Activated CD4-positive, alpha-beta T cell treated with anti-CD3 and anti-CD28 coated beads, Interleukin-2, amount 50 U/mL, for 1 hour (primary cell): ENCODE measurements around the gene KLK3.
"Not testable (repeated sequence)": the region's sequence is repeated elsewhere in the genome, so short reads cannot be mapped to it uniquely, and the experiment has no call there.

Experiments
- DNase-seq: peaks from one replicate; pipeline ENCODE4 v3.0.0-alpha.2; 2020

KLK3 gene

DNA sequence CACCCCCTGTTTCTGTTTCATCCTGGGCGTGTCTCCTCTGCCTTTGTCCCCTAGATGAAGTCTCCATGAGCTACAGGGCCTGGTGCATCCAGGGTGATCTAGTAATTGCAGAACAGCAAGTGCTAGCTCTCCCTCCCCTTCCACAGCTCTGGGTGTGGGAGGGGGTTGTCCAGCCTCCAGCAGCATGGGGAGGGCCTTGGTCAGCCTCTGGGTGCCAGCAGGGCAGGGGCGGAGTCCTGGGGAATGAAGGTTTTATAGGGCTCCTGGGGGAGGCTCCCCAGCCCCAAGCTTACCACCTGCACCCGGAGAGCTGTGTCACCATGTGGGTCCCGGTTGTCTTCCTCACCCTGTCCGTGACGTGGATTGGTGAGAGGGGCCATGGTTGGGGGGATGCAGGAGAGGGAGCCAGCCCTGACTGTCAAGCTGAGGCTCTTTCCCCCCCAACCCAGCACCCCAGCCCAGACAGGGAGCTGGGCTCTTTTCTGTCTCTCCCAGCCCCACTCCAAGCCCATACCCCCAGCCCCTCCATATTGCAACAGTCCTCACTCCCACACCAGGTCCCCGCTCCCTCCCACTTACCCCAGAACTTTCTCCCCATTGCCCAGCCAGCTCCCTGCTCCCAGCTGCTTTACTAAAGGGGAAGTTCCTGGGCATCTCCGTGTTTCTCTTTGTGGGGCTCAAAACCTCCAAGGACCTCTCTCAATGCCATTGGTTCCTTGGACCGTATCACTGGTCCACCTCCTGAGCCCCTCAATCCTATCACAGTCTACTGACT lies at the start of gene KLK3:
Gene KLK3 (plus strand): TSS at position 280 of the 775 bp plus-strand sequence. CDS start 41 bp downstream, at position 321.
- no peak for DNase-seq

DNA sequence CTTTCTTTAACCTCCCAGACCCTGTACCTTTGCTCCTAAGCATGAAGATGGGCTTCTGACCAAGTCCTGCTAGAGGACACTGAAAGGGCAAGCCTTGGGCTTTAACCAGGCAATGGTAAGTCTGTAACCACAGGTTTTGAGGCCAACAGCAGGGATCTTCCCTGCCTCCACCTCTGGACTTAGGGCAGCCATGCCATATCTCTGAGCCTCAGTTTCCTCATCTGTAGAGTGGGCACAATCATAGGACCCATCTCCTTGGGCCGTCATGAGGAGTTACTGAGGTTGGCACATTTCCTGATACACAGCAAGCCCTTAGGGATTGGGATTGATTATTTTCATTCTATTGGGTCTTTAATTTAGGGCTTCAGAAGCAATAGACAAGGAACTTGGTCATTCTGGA lies 45.9 kb upstream of the KLK3 start:
- no peak for DNase-seq

DNA sequence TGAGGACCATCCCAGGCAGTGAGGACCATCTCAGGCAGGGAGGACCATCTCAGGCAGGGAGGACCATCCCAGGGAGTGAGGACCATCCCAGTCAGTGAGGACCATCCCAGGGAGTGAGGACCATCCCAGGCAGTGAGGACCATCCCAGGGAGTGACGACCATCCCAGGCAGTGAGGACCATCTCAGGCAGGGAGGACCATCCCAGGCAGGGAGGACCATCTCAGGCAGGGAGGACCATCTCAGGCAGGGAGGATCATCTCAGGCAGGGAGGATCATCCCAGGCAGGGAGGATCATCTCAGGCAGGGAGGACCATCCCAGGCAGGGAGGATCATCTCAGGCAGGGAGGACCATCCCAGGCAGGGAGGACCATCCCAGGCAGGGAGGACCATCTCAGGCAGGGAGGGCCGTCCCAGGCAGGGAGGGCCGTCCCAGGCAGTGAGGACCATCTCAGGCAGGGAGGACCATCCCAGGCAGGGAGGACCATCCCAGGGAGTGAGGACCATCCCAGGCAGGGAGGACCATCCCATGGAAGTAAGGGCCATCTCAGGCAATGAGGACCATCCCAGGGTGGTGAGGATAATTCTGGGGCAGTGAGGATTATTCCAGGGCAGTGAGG lies 43.0 kb upstream of the KLK3 start:
- not testable (repeated sequence) for DNase-seq

DNA sequence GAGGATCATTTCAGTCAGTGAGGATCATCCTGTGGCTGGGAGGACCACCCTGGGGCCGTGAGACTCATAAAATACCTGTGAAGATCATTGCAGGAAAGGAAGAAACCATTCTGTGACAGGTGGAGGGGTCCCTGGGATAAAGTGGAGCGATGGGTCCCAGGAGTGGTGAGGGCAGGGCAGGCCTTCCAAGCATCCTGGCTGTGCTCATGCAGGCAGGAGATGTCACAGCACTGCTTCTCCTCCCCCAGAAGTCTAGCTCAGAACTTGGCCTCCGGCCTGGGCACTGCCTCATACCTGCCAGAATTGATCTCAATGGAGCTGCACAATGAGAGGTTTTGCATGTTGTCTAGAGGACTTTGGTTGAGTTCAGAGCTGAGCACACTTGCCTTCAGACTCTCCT lies 42.2 kb upstream of the KLK3 start:
- DNase-seq = no peak

DNA sequence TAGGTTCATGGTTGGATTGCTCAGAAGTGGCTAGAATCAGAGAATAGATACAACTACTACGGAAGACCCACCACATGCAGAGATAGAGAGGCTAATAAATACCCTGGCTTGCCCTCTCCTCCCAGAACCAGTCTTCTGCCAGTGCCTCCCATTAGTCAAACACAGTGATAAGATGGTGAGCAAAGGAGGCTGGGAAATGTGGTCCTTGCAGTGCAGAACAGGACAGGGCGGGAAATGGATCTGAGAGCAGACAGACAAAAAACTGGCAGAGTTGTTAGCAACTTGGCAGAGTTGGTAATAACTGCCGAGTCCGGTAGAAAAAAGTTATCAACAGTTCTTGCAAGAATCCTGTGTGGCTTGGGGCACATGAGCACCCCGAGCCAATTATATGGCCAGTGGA lies 39.8 kb upstream of the KLK3 start:
- DNase-seq = no peak

DNA sequence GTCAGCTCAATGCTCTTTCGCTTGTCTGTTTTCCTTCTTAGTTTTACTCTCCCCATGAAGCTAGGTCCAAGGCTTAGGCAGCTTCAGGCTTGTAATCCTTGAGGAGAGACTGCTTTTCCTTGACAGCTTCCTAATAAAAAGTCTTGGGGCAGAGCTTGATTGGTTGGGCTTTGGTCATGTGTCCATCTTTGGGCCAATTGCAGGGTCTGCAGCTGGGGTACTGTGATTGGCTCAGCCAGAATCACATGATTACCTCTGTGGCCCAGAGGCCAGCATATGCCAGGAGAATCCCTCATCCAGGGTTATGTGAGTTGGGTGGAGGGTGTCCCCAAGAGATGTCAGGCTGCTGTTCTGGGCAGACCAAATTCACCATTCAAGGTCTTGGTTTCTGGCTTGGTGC lies 39.3 kb upstream of the KLK3 start:
- no peak for DNase-seq

DNA sequence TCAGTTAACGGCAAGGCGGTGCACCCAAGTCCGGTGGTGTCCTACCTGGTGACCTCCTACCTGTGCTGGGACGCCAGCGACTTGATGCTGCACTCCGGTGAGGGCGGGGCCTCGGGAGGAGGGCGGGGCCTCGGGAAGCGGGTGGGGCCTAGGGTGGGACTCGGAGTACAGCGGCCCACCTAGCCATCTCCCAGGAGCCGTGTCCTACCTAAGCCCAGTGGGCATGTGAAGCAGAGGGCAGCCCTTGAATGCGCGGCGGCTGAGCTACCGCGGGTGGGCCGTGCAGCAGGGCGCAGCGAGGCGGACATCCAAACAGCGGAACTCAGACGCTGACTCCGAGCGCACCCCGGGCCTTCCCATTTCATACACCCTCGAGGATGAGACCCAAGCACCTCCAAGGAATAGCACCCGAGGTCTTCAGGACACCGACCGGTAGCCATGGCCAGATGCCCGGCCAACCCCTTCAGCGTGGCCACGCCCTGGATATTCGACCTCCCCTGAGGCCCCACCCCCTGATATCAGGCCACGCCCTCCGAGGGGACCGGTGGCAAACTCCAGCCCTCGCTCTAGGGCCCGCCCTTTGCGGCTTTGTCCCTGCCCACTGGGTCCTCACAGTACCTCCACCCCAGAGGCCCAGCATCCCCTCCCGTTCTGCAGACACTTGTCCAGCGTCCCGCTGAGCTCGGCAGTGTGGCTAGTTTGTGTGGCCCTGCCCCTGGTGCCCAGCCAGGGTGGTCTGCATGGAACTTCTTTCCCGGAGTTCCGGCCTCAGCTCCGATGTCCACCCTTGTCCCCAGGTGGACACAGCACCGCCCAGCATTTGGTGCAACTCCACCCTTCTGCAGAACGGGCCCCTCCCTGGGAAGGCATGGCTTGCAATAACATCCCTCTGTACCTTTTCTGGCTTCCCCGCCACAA lies 36.5 kb upstream of the KLK3 start:
- DNase-seq = peak; percentile 23

DNA sequence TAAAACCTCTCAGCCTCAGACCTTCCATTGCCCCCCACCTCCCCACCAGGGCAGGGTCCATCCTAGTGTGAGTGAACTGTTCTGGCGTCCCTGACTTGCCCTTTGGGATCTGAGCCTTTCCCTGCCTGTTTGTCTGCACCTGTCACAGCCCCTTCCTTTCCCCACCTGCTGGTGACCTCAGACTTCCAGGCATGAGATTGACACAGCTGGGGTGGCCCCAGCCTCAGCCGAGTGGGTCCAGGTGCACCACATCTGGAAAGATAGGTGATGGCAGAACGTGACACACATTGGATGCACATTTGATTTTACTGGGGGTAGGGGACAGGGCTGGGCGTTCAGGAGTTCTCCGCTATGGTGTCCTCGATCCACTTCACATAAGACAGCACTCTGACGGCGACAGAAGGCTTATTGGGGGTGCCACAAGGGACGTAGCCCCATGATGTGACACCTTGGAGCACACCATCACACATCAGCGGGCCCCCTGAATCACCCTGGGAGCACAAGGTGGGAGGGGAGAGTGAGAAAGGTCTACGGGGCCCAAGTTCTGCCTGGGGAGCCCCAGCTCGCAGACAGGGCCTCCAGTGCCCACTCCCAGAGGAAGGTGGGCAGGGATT lies 35.7 kb upstream of the KLK3 start:
- no peak for DNase-seq

DNA sequence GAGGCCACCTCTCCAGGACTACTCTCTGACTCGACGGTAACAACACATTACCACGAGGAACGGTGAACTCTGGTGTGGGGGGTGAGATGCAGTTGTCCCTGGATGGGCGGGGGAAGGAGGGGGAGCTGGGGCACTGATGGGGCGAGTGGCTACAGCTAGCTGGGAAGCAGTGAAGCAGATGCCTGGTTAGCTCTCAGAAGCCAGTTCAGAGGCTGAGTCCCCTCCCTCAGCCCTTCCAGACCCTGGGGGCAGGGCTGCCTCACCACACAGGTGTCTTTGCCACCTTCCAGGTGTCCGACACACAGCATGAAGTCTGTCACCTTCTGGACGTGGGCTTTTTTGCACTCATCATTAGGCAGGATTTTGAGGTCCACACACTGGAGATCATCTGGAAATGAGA lies 35.1 kb upstream of the KLK3 start:
- no peak for DNase-seq

DNA sequence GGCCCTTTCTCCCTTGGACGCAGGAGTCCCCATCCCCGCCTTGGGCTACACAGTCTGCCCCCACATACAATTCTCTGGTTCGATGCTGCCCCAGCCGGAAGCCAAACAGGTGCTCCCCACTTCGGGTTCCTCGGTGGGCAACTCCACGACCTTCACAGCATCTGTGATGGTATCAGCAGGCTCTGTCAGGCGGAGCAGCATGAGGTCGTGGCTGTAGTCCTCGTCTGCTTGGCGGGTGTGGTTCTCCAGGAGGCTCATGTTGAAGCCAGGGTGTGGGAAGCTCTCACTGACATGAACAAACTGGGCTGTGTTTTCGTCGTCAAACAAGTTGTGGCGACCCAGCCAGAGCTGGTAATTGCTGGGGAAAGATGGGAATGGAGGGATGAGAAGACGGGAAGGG lies 34.6 kb upstream of the KLK3 start:
- DNase-seq = no peak

DNA sequence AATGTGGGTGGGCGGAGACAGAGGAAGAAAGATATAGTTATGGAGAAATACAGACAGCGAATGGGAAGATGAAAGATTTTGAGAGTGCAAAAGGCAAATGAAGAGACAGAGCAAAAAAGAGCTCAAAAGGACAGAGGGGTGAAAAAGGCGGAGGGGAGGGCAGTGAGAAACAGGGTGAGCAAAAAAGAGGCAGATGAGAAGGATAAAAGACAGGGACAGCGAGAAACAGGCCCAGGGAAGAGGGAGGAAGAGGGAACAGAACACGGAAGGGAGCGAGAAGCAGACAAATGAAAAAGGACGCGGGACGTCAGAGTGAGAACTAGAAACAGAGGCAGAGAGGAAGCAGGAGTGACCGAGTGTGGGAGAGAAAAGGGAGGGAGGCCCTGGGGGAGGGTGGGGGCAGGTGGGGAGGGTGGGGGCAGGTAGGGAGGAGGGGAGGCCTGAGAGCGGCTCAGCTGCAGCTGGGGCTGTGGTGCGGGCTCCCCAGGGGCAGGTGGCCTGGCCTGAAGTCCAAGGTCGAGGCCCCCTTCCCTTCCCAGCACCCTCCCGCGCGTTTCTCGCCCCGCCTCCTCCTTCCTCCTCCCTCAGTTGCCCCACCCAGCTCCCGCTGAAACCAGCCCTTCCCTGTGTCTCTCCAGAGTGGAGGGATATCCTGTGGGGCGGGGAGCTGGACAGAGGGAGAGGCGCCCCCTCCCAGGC lies 34.0 kb upstream of the KLK3 start:
- DNase-seq = no peak

DNA sequence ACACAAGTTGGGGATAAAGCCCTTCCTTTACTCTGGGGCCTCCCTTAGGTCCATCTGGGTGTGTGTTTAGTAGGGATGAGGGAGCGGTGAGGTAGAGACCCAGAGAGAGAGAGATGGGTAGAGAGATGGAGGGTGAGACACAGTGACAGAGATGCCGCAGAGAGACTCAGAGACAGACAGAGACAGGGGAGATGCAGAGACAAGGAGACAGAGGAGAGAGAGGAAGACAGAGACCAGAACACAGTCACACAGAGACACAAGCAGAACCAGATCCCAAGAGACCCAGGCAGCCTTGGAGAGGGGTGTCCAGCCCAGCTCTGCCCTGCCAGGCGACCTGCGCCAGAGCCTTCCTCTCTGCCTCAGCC lies 33.5 kb upstream of the KLK3 start:
- DNase-seq = no peak

DNA sequence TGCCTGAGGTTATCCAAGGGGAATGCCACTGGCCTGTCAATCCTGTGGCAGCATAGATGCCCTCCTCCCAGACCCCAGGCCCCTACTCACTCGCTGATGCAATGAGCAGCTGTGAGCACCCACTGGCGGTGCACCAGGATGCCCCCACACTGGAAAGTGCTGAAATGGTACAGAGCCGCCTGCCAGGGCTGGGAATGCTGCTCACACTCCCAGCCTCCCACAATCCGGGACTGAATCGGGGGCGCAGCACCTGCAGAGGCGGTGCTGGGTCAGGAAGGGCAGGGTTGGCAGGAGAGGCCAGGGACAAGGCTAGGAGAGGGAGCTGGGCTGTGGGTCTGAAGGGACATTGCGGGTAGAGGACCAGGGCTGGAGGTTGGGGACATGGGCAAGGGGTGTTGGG lies 33.1 kb upstream of the KLK3 start:
- no peak for DNase-seq

DNA sequence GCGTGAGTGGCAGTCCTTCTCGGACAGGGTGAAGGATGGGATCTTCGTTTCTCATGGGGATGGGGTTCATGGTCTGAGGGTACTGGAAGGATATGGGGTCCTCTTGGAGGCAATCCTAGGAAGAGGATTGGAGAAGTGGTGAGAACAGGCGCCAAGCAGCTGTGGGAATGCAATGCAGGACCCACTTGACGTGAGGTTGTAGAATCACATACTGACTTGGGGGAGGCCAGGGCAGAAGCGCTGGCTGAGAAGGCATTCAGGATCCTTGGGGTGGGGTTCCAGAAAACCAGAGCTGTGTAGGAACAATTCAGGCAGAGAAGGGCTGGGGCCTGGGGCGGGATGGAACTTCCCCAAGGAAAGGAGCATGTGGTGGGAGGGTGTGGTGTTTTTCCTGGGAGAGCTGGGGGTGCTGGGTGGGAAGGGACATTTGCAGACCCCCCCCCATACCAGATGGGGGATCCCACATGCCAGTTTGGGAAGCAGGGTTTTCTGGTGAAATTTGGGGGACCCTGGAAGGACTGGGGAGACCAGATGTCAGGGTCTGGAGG lies 32.0 kb upstream of the KLK3 start:
- DNase-seq = no peak

DNA sequence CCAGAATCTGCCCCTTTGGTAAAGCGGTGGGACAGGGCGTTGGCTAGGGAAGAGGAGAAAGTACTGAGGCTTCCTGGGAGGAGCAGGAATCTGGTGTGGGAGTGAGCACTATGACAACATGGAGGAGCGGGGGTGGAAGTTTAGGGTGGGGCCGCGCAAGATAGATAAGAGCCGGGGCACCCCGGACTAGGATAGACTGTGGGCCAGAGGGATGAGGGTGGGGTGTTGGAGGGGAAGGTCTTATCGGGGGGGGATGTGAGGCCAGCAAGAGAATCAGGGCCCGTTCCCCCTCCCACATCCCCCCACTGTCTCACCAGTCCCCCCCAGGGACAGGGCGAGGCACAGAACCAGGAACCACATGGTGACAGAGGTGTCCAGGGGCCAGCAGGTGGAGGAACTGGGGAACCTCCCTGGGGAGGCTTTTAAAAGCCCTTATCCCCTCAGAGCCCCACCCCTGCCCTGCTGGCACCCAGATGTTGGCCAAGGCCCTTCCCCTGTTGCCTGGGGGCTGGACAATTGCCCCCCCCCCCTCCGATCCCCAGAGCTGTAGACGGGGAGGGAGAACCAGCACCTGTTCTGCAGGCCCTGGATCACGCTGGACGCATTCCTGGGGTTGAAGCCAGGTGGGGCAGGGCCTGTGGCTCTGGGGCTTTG lies 31.2 kb upstream of the KLK3 start, which contains the start of gene KLK1:
Gene KLK1 (minus strand): TSS at position 399 of the 654 bp plus-strand sequence. CDS start 39 bp downstream, at position 360.
- no peak for DNase-seq

DNA sequence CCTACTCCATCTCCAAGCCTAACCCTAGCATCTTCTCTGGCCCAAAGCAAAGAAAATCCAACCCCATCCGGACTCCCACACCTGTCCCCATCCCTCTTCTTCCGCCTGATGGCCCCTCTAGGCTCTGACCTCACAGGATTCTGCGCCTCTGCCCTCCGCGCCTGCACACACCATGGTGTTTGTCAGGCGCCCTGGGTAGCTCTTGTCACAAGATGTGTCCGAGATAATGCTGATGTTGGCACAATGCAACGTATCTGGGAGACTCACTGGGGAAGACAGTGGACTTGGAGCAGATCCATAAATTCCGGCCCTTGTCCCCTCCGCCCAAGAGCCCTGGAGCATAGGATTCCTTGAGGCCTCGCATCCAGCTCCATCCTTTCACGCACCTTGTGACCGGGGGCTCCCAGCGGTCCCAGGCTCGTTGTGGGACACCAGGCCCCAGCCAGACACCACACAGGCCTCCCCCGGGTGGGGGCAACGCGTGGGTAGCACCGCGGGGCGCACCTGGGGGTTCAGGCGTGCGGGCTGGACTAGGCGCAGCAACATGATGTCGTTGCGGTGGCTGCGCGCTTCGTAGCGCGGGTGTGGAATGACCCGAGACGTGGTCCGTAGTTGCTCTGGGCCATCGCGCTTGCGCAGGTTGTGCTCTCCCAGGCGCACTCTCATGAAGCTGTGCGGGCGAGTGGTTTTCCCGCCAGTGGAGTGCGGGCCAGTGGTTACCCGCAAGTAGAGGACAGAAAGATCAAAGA lies 28.0 kb upstream of the KLK3 start:
- no peak for DNase-seq

DNA sequence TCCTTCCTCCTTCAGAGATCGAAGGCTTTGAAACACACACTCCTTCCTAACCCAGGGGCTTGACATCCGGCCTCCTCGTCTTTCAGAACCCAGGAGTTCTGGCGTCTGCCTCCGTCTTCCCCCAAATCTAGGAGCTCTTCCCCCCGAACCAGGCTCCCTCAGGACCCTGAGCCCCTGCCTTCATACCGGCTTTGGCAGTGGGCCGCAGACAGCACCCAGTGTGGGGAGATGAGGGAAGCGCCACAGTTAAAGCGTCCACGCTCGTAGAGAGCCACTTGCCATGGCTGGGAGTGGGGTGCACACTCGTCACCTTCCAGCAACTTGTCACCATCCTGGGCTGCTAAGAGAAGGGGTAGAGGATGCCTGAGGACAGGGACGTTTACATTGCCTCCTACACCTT lies 27.2 kb upstream of the KLK3 start:
- no peak for DNase-seq

DNA sequence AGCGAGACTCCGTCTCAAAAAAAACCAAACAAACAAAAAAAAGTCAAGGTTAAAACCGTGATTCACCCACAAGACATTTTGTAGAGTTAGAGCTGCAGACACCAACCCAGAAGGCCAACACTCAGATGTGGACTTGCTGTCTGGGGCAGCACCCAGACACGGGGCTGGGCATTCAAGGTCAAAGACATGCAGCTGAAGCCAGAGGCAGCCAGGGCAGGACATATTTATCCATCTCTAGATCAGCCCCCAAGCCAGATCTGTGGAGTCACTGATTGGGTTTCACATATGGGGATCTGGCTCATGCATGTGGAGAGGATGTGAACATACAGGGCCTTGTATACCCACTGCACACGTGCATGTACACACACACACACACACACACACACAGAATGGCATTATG lies 24.9 kb upstream of the KLK3 start:
- no peak for DNase-seq

DNA sequence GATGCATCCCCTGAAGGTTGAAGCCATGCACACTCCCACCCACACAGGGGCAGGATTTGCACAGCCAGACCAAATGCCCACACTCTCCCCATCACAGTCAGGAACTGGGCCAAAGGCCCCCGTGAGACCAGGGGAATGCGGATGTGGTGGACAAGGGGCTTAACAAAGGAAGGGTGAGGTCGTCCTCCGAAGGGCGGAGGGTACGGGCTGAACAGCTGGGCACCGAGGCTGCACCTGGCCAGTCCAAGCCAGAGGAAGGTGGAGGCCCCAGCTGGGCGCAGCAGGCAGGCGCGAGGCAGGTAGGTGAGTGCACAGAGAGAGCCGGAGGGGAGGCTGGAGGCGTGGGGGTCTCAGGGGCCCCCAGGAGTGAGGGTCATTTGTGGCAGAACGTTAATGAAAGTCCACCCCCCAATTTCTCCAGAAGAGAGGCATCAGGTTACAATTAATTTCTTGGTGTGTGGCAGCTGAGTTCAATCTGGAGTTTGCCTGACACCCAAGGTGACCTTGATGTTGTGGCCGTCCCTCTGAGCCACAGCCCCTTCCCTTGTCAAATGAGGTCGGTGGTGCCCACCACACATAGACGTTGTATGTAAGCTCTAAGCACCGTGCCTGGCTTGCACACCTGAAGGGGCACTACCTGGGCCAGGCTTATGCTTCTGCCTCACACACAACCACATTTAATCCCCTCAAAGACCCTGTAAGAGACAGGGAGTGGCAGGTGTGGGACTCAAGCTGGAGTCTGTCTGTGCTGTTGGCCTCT lies 24.3 kb upstream of the KLK3 start:
- DNase-seq = no peak

DNA sequence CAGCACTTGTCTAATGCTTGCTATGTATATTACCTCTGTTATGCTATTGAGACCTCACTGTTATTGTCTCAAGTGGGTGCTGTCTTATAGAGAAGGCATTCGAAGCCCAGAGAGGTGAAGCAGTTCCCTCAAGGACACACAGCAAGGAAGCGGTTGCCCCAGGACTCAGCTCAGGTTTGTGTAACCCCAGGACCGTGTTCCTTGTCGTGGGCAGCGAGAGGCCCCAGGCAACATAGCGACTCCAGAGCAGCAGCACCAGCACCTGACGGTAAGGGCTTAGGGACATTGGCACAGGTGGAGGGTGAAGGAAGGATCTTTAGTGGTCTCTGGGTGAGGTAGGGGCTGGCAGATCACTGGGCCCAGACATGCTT lies 23.7 kb upstream of the KLK3 start:
- no peak for DNase-seq
